ENCODE results near the gene EFS.
"Not testable (repeated sequence)": the region's sequence is repeated elsewhere in the genome, so short reads cannot be mapped to it uniquely, and the experiment has no call there.

EFS gene

DNA sequence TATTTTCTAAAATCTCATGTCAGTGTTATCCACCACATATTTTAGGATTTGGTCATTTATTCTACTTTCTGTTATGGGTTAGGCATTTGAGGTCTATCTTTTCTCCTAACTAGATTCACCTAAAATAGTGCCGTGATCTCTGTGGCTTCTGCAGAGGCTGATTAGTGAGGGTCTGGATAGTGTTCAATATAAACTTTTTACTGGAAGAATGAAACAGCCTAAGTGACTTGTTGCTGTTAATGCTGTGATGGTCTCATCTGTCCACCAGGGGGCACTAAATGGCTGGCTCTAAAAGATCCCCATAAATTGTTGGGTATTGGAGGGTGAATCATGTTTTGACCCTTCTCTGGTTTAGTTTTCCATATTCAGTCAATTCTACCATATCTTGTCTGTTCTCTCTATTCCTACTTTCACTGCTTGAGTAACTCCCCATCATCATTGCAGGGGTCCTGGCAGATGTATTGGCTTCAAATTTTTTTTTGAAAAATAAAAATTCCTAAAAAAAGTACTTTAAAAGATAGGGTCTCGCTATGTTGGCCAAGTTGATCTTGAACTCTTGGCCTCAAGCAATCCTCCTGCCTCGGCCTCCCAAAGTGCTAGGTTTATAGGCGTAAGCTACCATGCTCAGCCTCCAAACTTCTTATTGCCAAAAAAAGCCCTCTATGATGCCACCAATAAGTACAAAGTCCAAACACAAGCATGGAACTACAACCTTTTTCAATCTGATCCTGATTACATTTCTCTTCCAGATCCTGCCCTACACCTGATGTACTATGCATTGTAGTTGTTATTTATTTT is 36.8 kb downstream of the EFS start:
- Histone ChIP-seq H3K4me3 (ENCODE audit: low read depth, low read length) (no peak overlapping the region), H3K27ac (no peak overlapping the region), H3K27me3 (replicated peaks) (no peaks in the 10 kb centered on the region), H3K36me3 (replicated peaks) (peaks cover 24% of the 10 kb centered on the region)
- DNase-seq: peak; percentile 69
- TF ChIP-seq, protein P1, sequence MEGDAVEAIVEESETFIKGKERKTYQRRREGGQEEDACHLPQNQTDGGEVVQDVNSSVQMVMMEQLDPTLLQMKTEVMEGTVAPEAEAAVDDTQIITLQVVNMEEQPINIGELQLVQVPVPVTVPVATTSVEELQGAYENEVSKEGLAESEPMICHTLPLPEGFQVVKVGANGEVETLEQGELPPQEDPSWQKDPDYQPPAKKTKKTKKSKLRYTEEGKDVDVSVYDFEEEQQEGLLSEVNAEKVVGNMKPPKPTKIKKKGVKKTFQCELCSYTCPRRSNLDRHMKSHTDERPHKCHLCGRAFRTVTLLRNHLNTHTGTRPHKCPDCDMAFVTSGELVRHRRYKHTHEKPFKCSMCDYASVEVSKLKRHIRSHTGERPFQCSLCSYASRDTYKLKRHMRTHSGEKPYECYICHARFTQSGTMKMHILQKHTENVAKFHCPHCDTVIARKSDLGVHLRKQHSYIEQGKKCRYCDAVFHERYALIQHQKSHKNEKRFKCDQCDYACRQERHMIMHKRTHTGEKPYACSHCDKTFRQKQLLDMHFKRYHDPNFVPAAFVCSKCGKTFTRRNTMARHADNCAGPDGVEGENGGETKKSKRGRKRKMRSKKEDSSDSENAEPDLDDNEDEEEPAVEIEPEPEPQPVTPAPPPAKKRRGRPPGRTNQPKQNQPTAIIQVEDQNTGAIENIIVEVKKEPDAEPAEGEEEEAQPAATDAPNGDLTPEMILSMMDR (IDR thresholded peaks at IDR 0.05; ENCODE audit: low read depth, low read length, missing control alignments): peak; percentile 86
- in situ Hi-C loops (cut with HindIII; ENCODE audit: low pct_ligation_motif_present, low sequenced_read_pairs): no loop called here

DNA sequence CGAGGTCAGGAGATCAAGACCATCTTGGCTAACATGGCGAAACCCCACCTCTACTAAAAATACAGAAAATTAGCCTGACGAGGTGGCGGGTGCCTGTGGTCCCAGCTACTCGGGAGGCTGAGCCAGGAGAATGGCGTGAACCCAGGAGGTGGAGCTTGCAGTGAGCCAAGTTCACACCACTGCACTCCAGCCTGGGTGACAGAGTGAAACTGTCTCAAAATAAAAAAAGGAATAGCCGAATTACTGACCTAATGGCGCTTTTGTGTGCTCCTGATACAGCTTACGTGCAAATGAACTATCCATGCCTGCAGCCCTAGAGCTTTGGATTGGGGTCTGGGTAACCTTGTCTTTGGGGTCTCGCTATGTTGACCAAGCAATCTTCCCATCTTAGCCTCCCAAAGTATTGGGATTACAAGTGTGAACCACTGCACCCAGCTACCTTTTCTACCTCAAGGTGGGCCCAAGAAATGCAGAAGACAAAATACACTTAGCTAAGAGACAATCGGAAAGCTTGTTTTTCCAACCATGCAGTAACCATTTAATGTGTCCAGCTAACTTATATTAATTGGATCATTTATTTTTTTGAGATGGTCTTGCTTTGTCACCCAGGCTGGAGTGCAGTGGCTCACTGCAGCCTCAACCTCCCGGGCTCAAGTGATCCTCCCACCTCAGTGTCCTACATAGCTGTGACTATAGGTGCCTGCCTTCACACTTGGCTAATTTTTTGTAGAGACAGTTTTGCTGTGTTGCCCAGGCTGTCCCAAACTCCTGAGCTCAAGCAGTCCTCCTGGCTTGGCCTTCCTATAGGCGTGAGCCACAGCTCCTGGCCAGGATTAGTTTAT is 38.3 kb downstream of the EFS start:
- in situ Hi-C loops (cut with HindIII; ENCODE audit: low pct_ligation_motif_present, low sequenced_read_pairs): no loop called here
- H3K4me3 ChIP-seq (ENCODE audit: low read depth, low read length): no peak overlapping the region
- H3K27me3 ChIP-seq (replicated peaks): no peaks in the 10 kb centered on the region
- H3K36me3 ChIP-seq (replicated peaks): peaks cover 27% of the 10 kb centered on the region
- no peak for DNase-seq
- H3K27ac ChIP-seq: no peak overlapping the region
- TF ChIP-seq, protein P1 (IDR thresholded peaks at IDR 0.05; ENCODE audit: low read depth, low read length, missing control alignments): no peak

DNA sequence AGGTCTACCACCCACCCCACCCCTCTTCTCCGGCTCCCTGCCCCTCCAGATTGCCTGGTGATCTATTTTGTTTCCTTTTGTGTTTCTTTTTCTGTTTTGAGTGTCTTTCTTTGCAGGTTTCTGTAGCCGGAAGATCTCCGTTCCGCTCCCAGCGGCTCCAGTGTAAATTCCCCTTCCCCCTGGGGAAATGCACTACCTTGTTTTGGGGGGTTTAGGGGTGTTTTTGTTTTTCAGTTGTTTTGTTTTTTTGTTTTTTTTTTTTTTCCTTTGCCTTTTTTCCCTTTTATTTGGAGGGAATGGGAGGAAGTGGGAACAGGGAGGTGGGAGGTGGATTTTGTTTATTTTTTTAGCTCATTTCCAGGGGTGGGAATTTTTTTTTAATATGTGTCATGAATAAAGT is 39.2 kb downstream of the EFS start:
- H3K4me3 ChIP-seq (ENCODE audit: low read depth, low read length); DNase-seq; H3K27ac ChIP-seq; in situ Hi-C loops (cut with HindIII; ENCODE audit: low pct_ligation_motif_present, low sequenced_read_pairs); H3K27me3 ChIP-seq (replicated peaks): not testable (repeated sequence)
- H3K36me3 ChIP-seq (replicated peaks): peaks cover 27% of the 10 kb centered on the region

DNA sequence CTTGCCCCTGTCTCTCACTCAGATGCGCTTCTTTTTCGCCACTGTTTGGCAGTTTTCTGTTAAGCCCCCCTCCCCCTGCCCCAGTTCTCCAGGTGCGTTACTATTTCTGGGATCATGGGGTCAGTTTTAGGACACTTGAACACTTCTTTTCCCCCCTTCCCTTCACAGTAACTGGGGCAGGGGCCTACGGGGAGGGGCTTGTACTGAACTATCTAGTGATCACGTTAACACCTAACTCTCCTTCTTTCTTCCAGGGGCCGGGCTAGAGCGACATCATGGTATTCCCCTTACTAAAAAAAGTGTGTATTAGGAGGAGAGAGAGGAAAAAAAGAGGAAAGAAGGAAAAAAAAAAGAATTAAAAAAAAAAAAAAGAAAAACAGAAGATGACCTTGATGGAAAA is 40.0 kb downstream of the EFS start:
- DNase-seq: no peak
- H3K4me3 ChIP-seq (ENCODE audit: low read depth, low read length): no peak overlapping the region
- in situ Hi-C loops (cut with HindIII; ENCODE audit: low pct_ligation_motif_present, low sequenced_read_pairs): no loop called here
- H3K36me3 ChIP-seq (replicated peaks): peaks cover 31% of the 10 kb centered on the region
- TF ChIP-seq, protein P1 (IDR thresholded peaks at IDR 0.05; ENCODE audit: low read depth, low read length, missing control alignments): no peak
- H3K27me3 ChIP-seq (replicated peaks): no peaks in the 10 kb centered on the region
- no peak overlapping the region for H3K27ac ChIP-seq

DNA sequence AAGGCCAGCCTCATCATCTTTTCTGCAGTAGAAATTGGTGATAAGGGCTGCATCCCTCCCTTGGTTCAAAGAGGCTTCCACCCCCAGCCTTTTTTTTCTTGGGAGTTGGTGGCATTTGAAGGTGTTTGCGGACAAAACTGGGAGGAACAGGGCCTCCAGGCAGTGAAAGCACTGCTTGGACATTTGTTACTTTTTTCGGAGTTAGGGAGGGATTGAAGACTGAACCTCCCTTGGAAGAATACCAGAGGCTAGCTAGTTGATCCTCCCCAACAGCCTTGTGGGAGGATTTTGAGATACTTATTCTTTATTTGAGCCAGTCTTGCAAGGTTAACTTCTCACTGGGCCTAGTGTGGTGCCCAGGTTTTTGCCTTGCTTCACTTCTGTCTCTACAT is 40.5 kb downstream of the EFS start:
- Histone ChIP-seq H3K36me3 (replicated peaks) (peaks cover 35% of the 10 kb centered on the region), H3K27ac (no peak overlapping the region), H3K27me3 (replicated peaks) (no peaks in the 10 kb centered on the region), H3K4me3 (ENCODE audit: low read depth, low read length) (no peak overlapping the region)
- no peak for DNase-seq
- TF ChIP-seq, protein P1 (IDR thresholded peaks at IDR 0.05; ENCODE audit: low read depth, low read length, missing control alignments): no peak
- in situ Hi-C loops (cut with HindIII; ENCODE audit: low pct_ligation_motif_present, low sequenced_read_pairs): no loop called here

DNA sequence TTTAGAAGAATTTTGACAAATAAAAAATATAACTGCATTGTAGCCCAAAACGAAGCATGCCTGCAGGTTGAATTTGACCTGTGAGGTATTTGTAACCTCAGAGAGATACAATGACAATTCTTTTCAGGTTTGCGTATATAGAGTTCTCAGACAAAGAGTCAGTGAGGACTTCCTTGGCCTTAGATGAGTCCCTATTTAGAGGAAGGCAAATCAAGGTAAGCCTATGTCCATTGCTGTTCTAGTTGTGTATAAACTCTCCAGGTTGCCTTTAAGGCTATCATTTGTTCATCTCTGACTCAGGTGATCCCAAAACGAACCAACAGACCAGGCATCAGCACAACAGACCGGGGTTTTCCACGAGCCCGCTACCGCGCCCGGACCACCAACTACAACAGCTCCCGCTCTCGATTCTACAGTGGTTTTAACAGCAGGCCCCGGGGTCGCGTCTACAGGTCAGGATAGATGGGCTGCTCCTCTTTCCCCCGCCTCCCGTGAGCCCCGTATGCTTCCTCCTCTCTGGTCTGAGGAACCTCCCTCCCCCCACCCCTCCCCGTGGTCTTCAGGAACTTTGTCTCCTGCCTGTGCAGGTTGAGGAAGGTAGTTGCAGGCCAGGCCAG is 41.0 kb downstream of the EFS start:
- DNase-seq: no peak
- H3K27ac ChIP-seq: no peak overlapping the region
- H3K27me3 ChIP-seq (replicated peaks): no peaks in the 10 kb centered on the region
- no peak overlapping the region for H3K4me3 ChIP-seq (ENCODE audit: low read depth, low read length)
- in situ Hi-C loops (cut with HindIII; ENCODE audit: low pct_ligation_motif_present, low sequenced_read_pairs): no loop called here
- TF ChIP-seq, protein P1 (IDR thresholded peaks at IDR 0.05; ENCODE audit: low read depth, low read length, missing control alignments): no peak
- H3K36me3 ChIP-seq (replicated peaks): peaks cover 35% of the 10 kb centered on the region

Data from brain microvascular endothelial cell (primary cell).